ENCODE results near the gene SCYL3. TPM values are rescaled to one million over a fixed set of nuclear protein-coding genes. Genes with fewer than 3 reads are reported as not detected.

SCYL3 gene, protein sequence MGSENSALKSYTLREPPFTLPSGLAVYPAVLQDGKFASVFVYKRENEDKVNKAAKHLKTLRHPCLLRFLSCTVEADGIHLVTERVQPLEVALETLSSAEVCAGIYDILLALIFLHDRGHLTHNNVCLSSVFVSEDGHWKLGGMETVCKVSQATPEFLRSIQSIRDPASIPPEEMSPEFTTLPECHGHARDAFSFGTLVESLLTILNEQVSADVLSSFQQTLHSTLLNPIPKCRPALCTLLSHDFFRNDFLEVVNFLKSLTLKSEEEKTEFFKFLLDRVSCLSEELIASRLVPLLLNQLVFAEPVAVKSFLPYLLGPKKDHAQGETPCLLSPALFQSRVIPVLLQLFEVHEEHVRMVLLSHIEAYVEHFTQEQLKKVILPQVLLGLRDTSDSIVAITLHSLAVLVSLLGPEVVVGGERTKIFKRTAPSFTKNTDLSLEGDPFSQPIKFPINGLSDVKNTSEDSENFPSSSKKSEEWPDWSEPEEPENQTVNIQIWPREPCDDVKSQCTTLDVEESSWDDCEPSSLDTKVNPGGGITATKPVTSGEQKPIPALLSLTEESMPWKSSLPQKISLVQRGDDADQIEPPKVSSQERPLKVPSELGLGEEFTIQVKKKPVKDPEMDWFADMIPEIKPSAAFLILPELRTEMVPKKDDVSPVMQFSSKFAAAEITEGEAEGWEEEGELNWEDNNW
- 5.7 and 6.4 TPM in 2 replicates for total RNA-seq

DNA sequence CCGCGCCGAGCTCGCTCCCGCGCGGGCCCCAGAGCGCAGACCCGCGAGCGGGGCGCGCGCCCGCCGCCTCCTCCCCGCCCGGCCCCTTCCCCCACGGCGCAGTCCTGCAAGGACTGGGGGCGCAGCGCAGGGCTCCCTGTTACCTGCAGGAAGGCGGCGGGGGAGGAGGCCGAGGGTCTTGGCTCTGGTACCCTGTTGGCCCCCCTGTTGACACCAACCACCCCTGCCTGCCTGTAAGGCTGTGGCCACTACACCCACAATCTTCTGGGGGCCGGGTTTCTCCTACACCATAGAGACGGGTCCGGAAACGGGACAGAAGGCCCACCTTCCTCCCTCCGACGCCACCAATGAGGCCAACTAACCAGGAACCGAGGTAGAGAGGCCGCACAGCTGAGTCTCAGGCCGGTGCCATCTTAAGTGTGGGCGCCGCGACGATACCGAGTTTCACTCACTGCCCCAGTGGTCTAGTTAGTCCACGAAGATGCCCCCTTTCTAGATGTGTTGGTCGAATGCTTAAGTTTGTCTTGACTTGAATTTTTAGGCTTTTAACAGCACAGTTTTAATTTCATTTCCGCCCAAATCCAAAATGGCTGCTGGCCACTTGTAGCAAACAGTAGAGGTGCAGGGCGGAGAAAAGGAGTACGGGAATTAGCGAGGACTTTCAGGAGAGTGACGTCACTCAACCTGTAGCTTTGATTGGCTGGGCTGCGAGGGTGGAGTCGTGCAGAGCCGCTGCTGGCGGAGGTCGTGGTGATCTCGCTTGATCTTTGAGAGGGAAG lies at the start of gene SCYL3:
Gene SCYL3, minus strand, starts transcription at position 252 of the 779 bp plus-strand sequence. CDS start 5,056 bp downstream, outside the sequence.
- TF ChIP-seq, protein P1, sequence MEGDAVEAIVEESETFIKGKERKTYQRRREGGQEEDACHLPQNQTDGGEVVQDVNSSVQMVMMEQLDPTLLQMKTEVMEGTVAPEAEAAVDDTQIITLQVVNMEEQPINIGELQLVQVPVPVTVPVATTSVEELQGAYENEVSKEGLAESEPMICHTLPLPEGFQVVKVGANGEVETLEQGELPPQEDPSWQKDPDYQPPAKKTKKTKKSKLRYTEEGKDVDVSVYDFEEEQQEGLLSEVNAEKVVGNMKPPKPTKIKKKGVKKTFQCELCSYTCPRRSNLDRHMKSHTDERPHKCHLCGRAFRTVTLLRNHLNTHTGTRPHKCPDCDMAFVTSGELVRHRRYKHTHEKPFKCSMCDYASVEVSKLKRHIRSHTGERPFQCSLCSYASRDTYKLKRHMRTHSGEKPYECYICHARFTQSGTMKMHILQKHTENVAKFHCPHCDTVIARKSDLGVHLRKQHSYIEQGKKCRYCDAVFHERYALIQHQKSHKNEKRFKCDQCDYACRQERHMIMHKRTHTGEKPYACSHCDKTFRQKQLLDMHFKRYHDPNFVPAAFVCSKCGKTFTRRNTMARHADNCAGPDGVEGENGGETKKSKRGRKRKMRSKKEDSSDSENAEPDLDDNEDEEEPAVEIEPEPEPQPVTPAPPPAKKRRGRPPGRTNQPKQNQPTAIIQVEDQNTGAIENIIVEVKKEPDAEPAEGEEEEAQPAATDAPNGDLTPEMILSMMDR (IDR thresholded peaks at IDR 0.05; ENCODE audit: insufficient read depth, low read length, poor library complexity, severe bottlenecking): no peak
- DNase-seq (ENCODE audit: low read depth): peak; percentile 96
- peak within 1 kb of the TSS; percentile 87 for H3K4me3 ChIP-seq (ENCODE audit: low read depth, low read length)
- no peaks in the 10 kb centered on the region for H3K36me3 ChIP-seq (ENCODE audit: control insufficient read depth, insufficient read depth, low read length)
- no peaks in the 10 kb centered on the region for H3K27me3 ChIP-seq (ENCODE audit: control insufficient read depth, insufficient read depth, low read length)

DNA sequence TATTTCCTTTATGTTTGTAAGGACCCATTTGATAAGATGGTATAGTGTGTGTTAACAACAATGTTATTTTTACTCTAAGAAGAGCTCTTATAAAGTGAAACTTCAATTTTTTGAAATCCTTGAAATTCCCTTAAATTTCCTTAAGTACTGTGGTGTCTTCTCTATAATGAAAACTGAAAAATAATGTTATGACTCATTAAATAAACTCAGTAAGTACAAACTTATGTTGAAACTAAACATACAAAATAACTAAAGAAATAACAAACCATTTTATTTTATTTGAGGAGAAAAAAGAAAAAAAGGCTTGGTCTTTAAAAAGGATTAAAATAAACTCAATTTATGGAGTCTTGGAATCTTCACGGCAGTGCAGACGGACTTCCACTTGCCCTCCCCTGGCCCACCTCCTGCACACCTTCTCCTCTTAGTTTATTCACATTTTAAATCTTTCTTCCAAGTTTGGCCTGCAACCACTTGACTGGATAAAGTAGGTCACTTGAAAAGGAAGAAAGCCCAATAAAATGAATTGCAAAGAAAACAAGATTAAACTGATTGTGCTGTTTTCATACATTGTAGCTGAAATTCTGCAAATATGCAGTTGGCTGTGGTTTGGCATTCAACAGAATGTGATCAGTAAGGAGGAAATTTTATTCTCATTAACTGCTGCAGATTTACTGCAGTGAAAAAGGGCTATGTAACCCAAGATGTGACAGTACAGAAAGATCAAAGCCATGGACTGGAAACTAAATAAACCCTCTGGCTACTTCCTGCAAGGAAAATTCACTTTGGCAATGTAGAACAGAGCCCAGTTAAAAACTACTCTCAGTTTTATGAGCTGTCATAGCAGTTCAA lies 48.5 kb upstream of the SCYL3 start:
- H3K36me3 ChIP-seq (ENCODE audit: control insufficient read depth, insufficient read depth, low read length): no peaks in the 10 kb centered on the region
- TF ChIP-seq, protein P1 (IDR thresholded peaks at IDR 0.05; ENCODE audit: insufficient read depth, low read length, poor library complexity, severe bottlenecking): no peak
- H3K27me3 ChIP-seq (ENCODE audit: control insufficient read depth, insufficient read depth, low read length): no peaks in the 10 kb centered on the region
- DNase-seq (ENCODE audit: low read depth): no peak
- H3K4me3 ChIP-seq (ENCODE audit: low read depth, low read length): no peak overlapping the region

DNA sequence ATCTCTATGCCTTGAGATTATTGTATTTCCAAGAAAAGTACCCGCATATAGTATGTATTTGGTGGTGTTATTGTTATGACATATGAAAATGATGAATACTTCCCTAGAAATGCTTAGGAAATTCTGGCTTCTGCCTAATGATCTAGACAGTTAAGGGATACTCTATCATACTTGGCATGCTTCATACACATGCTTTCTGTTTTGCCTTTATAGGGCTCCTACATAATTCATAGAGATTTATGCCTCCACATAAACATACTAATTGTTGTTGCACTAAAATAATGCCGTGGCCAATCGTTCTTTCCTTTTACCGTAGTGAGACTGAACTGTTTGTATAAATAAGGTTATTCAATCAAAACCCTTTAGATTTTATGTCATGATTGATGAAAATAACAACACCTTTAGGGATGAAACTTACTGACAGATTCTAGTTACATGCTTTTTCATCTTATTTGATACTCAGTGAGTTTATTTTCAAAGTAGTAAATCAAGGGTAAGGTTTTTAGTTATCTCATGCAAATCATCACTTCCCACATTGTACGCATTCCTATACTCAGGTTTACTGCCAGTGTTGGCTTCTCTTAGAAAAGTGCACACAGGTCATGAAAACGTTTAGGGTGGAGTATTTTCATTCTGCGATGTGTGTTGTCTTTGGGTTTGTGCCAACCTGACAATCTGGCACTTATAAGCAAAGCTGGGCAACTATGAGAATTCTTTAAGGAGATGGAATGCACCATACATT lies 40.5 kb upstream of the SCYL3 start:
- no peak for DNase-seq (ENCODE audit: low read depth)
- TF ChIP-seq, protein P1 (IDR thresholded peaks at IDR 0.05; ENCODE audit: insufficient read depth, low read length, poor library complexity, severe bottlenecking): no peak
- no peaks in the 10 kb centered on the region for H3K27me3 ChIP-seq (ENCODE audit: control insufficient read depth, insufficient read depth, low read length)
- H3K36me3 ChIP-seq (ENCODE audit: control insufficient read depth, insufficient read depth, low read length): no peaks in the 10 kb centered on the region
- no peak overlapping the region for H3K4me3 ChIP-seq (ENCODE audit: low read depth, low read length)

DNA sequence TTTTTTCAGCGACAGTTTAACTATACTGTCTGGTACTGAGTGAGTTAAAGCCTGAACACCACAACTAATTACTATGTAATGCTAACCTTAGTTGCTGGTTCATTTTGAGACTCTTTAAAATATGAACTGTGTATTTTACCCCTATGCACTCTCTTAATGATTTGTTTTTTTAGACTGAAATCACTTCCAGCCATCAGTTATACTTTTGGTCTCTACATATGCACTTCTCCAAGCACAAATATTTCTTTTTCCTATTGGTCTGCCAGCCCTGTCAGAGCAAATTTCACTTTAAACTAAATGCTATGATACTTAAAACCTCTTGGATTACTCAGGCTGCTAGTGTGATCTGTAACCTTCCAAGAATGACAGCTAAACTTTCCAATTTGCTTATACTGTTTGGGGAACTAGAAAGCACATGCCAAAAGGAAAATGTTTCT lies 38.1 kb upstream of the SCYL3 start:
- no peak for DNase-seq (ENCODE audit: low read depth)
- H3K4me3 ChIP-seq (ENCODE audit: low read depth, low read length): no peak overlapping the region
- no peaks in the 10 kb centered on the region for H3K27me3 ChIP-seq (ENCODE audit: control insufficient read depth, insufficient read depth, low read length)
- no peaks in the 10 kb centered on the region for H3K36me3 ChIP-seq (ENCODE audit: control insufficient read depth, insufficient read depth, low read length)
- TF ChIP-seq, protein P1 (IDR thresholded peaks at IDR 0.05; ENCODE audit: insufficient read depth, low read length, poor library complexity, severe bottlenecking): no peak

DNA sequence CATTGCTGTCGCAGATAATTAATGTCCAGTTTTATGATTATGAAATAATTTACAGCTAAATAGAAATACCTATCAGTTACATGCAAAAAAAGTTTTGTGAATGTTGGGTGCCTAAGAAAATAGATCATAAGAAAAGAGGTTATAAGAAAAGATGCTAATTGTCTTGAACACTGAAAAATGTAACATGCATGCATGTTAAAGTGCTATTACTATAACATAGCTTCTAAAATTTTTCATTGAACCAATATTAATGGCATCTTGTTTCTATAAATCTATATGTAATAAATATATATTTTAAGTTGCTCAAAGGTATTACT lies 35.5 kb upstream of the SCYL3 start:
- no peak for DNase-seq (ENCODE audit: low read depth)
- TF ChIP-seq, protein P1 (IDR thresholded peaks at IDR 0.05; ENCODE audit: insufficient read depth, low read length, poor library complexity, severe bottlenecking): no peak
- Histone ChIP-seq H3K36me3 (ENCODE audit: control insufficient read depth, insufficient read depth, low read length) (no peaks in the 10 kb centered on the region), H3K4me3 (ENCODE audit: low read depth, low read length) (no peak overlapping the region), H3K27me3 (ENCODE audit: control insufficient read depth, insufficient read depth, low read length) (no peaks in the 10 kb centered on the region)

Data from kidney epithelial cell (primary cell).